ENCODE data around the gene PHRF1. TPM values are rescaled to one million over a fixed set of nuclear protein-coding genes. Genes with fewer than 3 reads are reported as not detected.

PHRF1 gene
- total and polyA plus RNA-seq, 2 of the 4 experiments (the other 2 are of a cell fraction): 10.9 to 17.5 TPM

DNA sequence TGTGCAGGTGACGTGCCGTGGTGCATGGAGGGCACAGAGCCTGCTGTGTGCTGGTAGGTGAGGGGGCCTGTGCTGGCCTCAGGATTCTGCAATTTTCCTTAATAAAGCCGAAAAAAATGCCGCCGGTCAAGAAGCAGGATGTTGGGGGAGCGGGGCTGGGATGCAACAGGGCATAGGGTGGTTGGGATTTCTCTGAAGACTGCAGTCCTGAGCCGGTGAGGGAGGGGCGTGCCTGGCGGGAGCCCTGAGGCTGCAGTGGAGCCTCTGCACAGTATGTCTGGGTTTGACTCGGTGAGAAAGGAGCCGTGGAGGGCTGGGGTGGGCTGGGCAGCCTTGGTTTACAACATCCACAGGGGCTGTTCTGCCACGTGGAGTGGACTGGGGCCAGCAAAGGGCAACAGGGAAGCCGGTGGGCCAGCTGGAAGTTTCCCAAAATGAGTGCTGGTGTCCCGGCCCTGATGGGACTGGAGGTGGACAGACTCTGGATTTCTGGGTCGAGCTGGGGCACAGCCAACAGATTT, 47.1 kb downstream of the PHRF1 start:
- no peak overlapping the region for H3K4me2 ChIP-seq (ENCODE audit: low read depth, low read length)
- H2BK20ac ChIP-seq (ENCODE audit: low read depth, low read length): no peak overlapping the region
- ATAC-seq (ENCODE audit: low read depth): no peak
- WGBS, 2 experiments (ENCODE audit: extremely low coverage in 2 of 2, insufficient read length in 1 of 2): 80% methylated on average over 10 of the region's 15 CpGs; no CpG with 5 or more reads in 1 of the 2 experiments
- H4K20me1 ChIP-seq (ENCODE audit: insufficient read depth, low read length): peaks cover 4% of the 10 kb centered on the region
- H3K27ac ChIP-seq (ENCODE audit: insufficient read depth, low read length): no peak overlapping the region
- H3K18ac ChIP-seq (ENCODE audit: low read depth, low read length): no peak overlapping the region
- H3K79me1 ChIP-seq (ENCODE audit: low read depth in 1 of 2, low read length in 2 of 2): 0 out of 4 replicates have a peak, but pooled peaks cover 1 to 7% of the 10 kb centered on the region in 2 experiments
- H3K23ac ChIP-seq (ENCODE audit: low read depth, low read length): no peak overlapping the region
- H2BK120ac ChIP-seq (ENCODE audit: low read depth, low read length): no peak overlapping the region
- H4K5ac ChIP-seq (ENCODE audit: low read depth, low read length): no peak overlapping the region
- ChIA-PET POLR2A (ENCODE audit: unreplicated experiment) (no interaction called here), CTCF (no interaction called here)
- peaks cover 2% of the 10 kb centered on the region; the same call in 1 of the 2 replicates for H3K27me3 ChIP-seq (ENCODE audit: control insufficient read depth, insufficient read depth, low read length)
- H2AK9ac ChIP-seq (replicated peaks; ENCODE audit: low read depth, low read length, poor library complexity): peak overlapping the region; percentile 55
- H3K4me1 ChIP-seq (ENCODE audit: control insufficient read depth, insufficient read depth, low read length): peaks cover 1% of the 10 kb centered on the region; the same call in 1 of the 2 replicates
- H3K14ac ChIP-seq (replicated peaks; ENCODE audit: low read depth, low read length): no peak overlapping the region
- H2BK15ac ChIP-seq (ENCODE audit: low read depth, low read length): no peak overlapping the region
- H2AK5ac ChIP-seq (ENCODE audit: low read depth, low read length): no peak overlapping the region
- intact Hi-C loops (cut with micrococcal nuclease): no loop called here
- in situ Hi-C loops (cut with MboI; ENCODE audit: low sequenced_read_pairs): no loop called here
- H3K36me3 ChIP-seq (ENCODE audit: control insufficient read depth, insufficient read depth, low read length): peaks cover 2% of the 10 kb centered on the region; the same call in 1 of the 2 replicates
- no peak overlapping the region for H4K8ac ChIP-seq (ENCODE audit: low read depth in 2 of 2, low read length in 2 of 2)
- H3K9me1 ChIP-seq (ENCODE audit: insufficient read depth, low read length): peaks cover 7% of the 10 kb centered on the region; the same call in 1 of the 2 replicates
- H3K4ac ChIP-seq (ENCODE audit: low read depth, low read length): no peak overlapping the region
- no peak overlapping the region for H3K56ac ChIP-seq (ENCODE audit: extremely low read depth, insufficient read depth, low read length)
- no peak overlapping the region for H2AFZ ChIP-seq (replicated peaks; ENCODE audit: low read length, poor library complexity)
- H4K91ac ChIP-seq (ENCODE audit: insufficient read depth, low read depth, low read length): no peak overlapping the region
- no TSS peak for BruUV-seq (replicated peaks)
- dilution Hi-C loops (cut with HindIII; ENCODE audit: low sequenced_read_pairs, unreplicated experiment): no loop called here
- TF ChIP-seq RFX5 (IDR thresholded peaks at IDR 0.05; ENCODE audit: low read depth, low read length) (no peak), NFE2L2 (IDR thresholded peaks at IDR 0.05; ENCODE audit: low read depth, low read length) (no peak), SMC3 (IDR thresholded peaks at IDR 0.05; ENCODE audit: low read depth, low read length) (no peak), CEBPB (IDR thresholded peaks at IDR 0.05; ENCODE audit: low read depth, low read length) (no peak), BHLHE40 (IDR thresholded peaks at IDR 0.05; ENCODE audit: low read depth, low read length) (no peak), POLR2A (IDR thresholded peaks at IDR 0.05; ENCODE audit: low read depth, low read length) (no peak), MAZ (IDR thresholded peaks at IDR 0.05; ENCODE audit: borderline replicate concordance, low read depth, low read length) (no peak), FOS (IDR thresholded peaks at IDR 0.05; ENCODE audit: low read depth, low read length) (no peak), MAFK (IDR thresholded peaks at IDR 0.05; ENCODE audit: low read depth, low read length) (no peak), CHD1 (IDR thresholded peaks at IDR 0.05; ENCODE audit: low read depth, low read length) (no peak), RAD21 (IDR thresholded peaks at IDR 0.05; ENCODE audit: low read length) (no peak), MXI1 (IDR thresholded peaks at IDR 0.05; ENCODE audit: borderline replicate concordance, low read depth, low read length) (no peak)
- TF ChIP-seq, protein P1, sequence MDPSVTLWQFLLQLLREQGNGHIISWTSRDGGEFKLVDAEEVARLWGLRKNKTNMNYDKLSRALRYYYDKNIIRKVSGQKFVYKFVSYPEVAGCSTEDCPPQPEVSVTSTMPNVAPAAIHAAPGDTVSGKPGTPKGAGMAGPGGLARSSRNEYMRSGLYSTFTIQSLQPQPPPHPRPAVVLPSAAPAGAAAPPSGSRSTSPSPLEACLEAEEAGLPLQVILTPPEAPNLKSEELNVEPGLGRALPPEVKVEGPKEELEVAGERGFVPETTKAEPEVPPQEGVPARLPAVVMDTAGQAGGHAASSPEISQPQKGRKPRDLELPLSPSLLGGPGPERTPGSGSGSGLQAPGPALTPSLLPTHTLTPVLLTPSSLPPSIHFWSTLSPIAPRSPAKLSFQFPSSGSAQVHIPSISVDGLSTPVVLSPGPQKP (IDR thresholded peaks at IDR 0.05; ENCODE audit: borderline replicate concordance, low read depth, low read length): no peak
- TF ChIP-seq, protein P2, sequence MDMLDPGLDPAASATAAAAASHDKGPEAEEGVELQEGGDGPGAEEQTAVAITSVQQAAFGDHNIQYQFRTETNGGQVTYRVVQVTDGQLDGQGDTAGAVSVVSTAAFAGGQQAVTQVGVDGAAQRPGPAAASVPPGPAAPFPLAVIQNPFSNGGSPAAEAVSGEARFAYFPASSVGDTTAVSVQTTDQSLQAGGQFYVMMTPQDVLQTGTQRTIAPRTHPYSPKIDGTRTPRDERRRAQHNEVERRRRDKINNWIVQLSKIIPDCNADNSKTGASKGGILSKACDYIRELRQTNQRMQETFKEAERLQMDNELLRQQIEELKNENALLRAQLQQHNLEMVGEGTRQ (IDR thresholded peaks at IDR 0.05; ENCODE audit: low read depth, low read length): no peak
- TF ChIP-seq, protein P3, sequence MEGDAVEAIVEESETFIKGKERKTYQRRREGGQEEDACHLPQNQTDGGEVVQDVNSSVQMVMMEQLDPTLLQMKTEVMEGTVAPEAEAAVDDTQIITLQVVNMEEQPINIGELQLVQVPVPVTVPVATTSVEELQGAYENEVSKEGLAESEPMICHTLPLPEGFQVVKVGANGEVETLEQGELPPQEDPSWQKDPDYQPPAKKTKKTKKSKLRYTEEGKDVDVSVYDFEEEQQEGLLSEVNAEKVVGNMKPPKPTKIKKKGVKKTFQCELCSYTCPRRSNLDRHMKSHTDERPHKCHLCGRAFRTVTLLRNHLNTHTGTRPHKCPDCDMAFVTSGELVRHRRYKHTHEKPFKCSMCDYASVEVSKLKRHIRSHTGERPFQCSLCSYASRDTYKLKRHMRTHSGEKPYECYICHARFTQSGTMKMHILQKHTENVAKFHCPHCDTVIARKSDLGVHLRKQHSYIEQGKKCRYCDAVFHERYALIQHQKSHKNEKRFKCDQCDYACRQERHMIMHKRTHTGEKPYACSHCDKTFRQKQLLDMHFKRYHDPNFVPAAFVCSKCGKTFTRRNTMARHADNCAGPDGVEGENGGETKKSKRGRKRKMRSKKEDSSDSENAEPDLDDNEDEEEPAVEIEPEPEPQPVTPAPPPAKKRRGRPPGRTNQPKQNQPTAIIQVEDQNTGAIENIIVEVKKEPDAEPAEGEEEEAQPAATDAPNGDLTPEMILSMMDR (conservative IDR thresholded peaks at IDR 0.05; ENCODE audit: low read depth, low read length): no peak
- no peak overlapping the region for H2BK5ac ChIP-seq (ENCODE audit: low read depth, low read length, poor library complexity, severe bottlenecking)
- H3K9me3 ChIP-seq (ENCODE audit: control insufficient read depth, insufficient read depth, low read length): no peaks in the 10 kb centered on the region
- H3K9ac ChIP-seq (ENCODE audit: low read depth, low read length): no peak overlapping the region
- DNase-seq: no peak
- H3K4me3 ChIP-seq (ENCODE audit: insufficient read depth, low read depth, low read length): no peak overlapping the region

Data from IMR-90 (cell line).